Suprapubic skin (tissue), 4 donors: ENCODE measurements around the gene ADAMTS10.
"Not testable (repeated sequence)": the region's sequence is repeated elsewhere in the genome, so short reads cannot be mapped to it uniquely, and the experiment has no call there.

Experiments used
- CTCF ChIP-seq, 2 donors: fragments of 200-600 bp in 1 of 2; fragments of 450-650 bp in 1 of 2; sonication (generic) in 1 of 2; IDR thresholded peaks; one replicate each; pipeline ENCODE4 v1.5.1; 2016 to 2019; ENCODE audit warnings: antibody characterized with exemption in 2 of 2, mild to moderate bottlenecking in 1 of 2, moderate library complexity in 1 of 2
- EP300 ChIP-seq: sonication (generic); formaldehyde crosslinking; IDR thresholded peaks from one replicate; pipeline ENCODE4 v1.6.1; 2017; ENCODE audit warnings: antibody characterized with exemption
- POLR2A ChIP-seq, 2 donors: fragments of 450-650 bp; IDR thresholded peaks; one replicate each; pipeline ENCODE4 v1.6.1; 2017; ENCODE audit warnings: antibody characterized with exemption in 2 of 2, mild to moderate bottlenecking in 2 of 2, moderate library complexity in 2 of 2
- POLR2AphosphoS5 ChIP-seq, 3 donors: sonication (generic); formaldehyde crosslinking; IDR thresholded peaks; one replicate each; pipeline ENCODE4 v1.6.1; 2017; ENCODE audit warnings: antibody characterized with exemption in 3 of 3

GRCh38 chr19:8637070-8637469 lies 26.6 kb upstream of the ADAMTS10 start:
- not testable (repeated sequence) for TF ChIP-seq POLR2A (IDR thresholded peaks at IDR 0.05); POLR2AphosphoS5 (IDR thresholded peaks at IDR 0.05); CTCF (IDR thresholded peaks at IDR 0.05); EP300
